ENCODE results near the gene CA5A.
"Not testable (repeated sequence)": the region's sequence is repeated elsewhere in the genome, so short reads cannot be mapped to it uniquely, and the experiment has no call there.

Gene CA5A

GRCh38 chr16:87936375-87937230 lies at the start of gene CA5A:
CA5A (minus strand) TSS chr16:87936529; CDS start chr16:87936450, 79 bp downstream.
- TF ChIP-seq FOXP2 (optimal IDR thresholded peaks at IDR 0.05; ENCODE audit: control extremely low read depth, extremely low read length, insufficient read depth) (no peak), POLR2AphosphoS5 (IDR thresholded peaks at IDR 0.05; ENCODE audit: borderline replicate concordance, low read depth, low read length) (no peak), EZH2 (IDR thresholded peaks at IDR 0.05) (no peak)
- Histone ChIP-seq H3K36me3 (ENCODE audit: insufficient read depth, low read length) (no peaks in the 10 kb centered on the region), H3K27ac (no peak within 1 kb of the TSS), H3K9ac (ENCODE audit: insufficient read length) (no peak within 1 kb of the TSS), H3K9me3 (ENCODE audit: low read depth, low read length) (no peaks in the 10 kb centered on the region), H3K4me3 (no peak within 1 kb of the TSS)
- DNase-seq (ENCODE audit: low read depth, low spot score) = no peak

GRCh38 chr16:87985493-87985892 lies 49.2 kb upstream of the CA5A start:
- not testable (repeated sequence) for H3K27ac ChIP-seq

GRCh38 chr16:87984632-87985267 lies 48.4 kb upstream of the CA5A start:
- Histone ChIP-seq H3K4me3 (no peak overlapping the region), H3K9me3 (ENCODE audit: low read depth, low read length) (no peaks in the 10 kb centered on the region), H3K9ac (ENCODE audit: insufficient read length) (no peak overlapping the region), H3K36me3 (ENCODE audit: insufficient read depth, low read length) (no peaks in the 10 kb centered on the region; the same call in 1 of the 2 replicates), H3K27ac (no peak overlapping the region)
- DNase-seq (ENCODE audit: low read depth, low spot score) = no peak
- TF ChIP-seq POLR2AphosphoS5 (IDR thresholded peaks at IDR 0.05; ENCODE audit: borderline replicate concordance, low read depth, low read length) (no peak), EZH2 (IDR thresholded peaks at IDR 0.05) (no peak), FOXP2 (optimal IDR thresholded peaks at IDR 0.05; ENCODE audit: control extremely low read depth, extremely low read length, insufficient read depth) (no peak)

More at GRCh38 chr16:87985493-87985892, 49.2 kb upstream of the CA5A start:
- H3K9ac ChIP-seq (ENCODE audit: insufficient read length); H3K36me3 ChIP-seq (ENCODE audit: insufficient read depth, low read length); H3K9me3 ChIP-seq (ENCODE audit: low read depth, low read length); DNase-seq (ENCODE audit: low read depth, low spot score); H3K4me3 ChIP-seq: not testable (repeated sequence)

- not testable (repeated sequence) for DNase-seq (ENCODE audit: low read depth, low spot score); H3K4me3 ChIP-seq; H3K9ac ChIP-seq (ENCODE audit: insufficient read length); H3K9me3 ChIP-seq (ENCODE audit: low read depth, low read length); H3K27ac ChIP-seq; H3K36me3 ChIP-seq (ENCODE audit: insufficient read depth, low read length)
These were observed 47.9 kb upstream of the CA5A start for GRCh38 chr16:87984180-87984579.

GRCh38 chr16:87983737-87984097 lies 47.4 kb upstream of the CA5A start:
- not testable (repeated sequence) for H3K9me3 ChIP-seq (ENCODE audit: low read depth, low read length); DNase-seq (ENCODE audit: low read depth, low spot score); H3K9ac ChIP-seq (ENCODE audit: insufficient read length); H3K36me3 ChIP-seq (ENCODE audit: insufficient read depth, low read length); H3K4me3 ChIP-seq; H3K27ac ChIP-seq

GRCh38 chr16:87983072-87983736 lies 46.9 kb upstream of the CA5A start:
- not testable (repeated sequence) for DNase-seq (ENCODE audit: low read depth, low spot score); H3K27ac ChIP-seq; H3K36me3 ChIP-seq (ENCODE audit: insufficient read depth, low read length); H3K9me3 ChIP-seq (ENCODE audit: low read depth, low read length); H3K4me3 ChIP-seq; H3K9ac ChIP-seq (ENCODE audit: insufficient read length)

- no peak overlapping the region for H3K27ac ChIP-seq
- H3K36me3 ChIP-seq (ENCODE audit: insufficient read depth, low read length) = no peaks in the 10 kb centered on the region; the same call in 1 of the 2 replicates
- DNase-seq (ENCODE audit: low read depth, low spot score) = no peak
- no peak overlapping the region for H3K4me3 ChIP-seq
- no peak overlapping the region for H3K9ac ChIP-seq (ENCODE audit: insufficient read length)
- TF ChIP-seq FOXP2 (optimal IDR thresholded peaks at IDR 0.05; ENCODE audit: control extremely low read depth, extremely low read length, insufficient read depth) (no peak), EZH2 (IDR thresholded peaks at IDR 0.05) (no peak)
- H3K9me3 ChIP-seq (ENCODE audit: low read depth, low read length) = no peaks in the 10 kb centered on the region
These were observed 46.3 kb upstream of the CA5A start for GRCh38 chr16:87982581-87983041.

GRCh38 chr16:87981376-87981775 lies 45.0 kb upstream of the CA5A start:
- not testable (repeated sequence) for H3K27ac ChIP-seq; DNase-seq (ENCODE audit: low read depth, low spot score); H3K4me3 ChIP-seq; H3K36me3 ChIP-seq (ENCODE audit: insufficient read depth, low read length); H3K9me3 ChIP-seq (ENCODE audit: low read depth, low read length); H3K9ac ChIP-seq (ENCODE audit: insufficient read length)

- not testable (repeated sequence) for H3K9ac ChIP-seq (ENCODE audit: insufficient read length); H3K36me3 ChIP-seq (ENCODE audit: insufficient read depth, low read length); H3K27ac ChIP-seq; H3K9me3 ChIP-seq (ENCODE audit: low read depth, low read length); H3K4me3 ChIP-seq; DNase-seq (ENCODE audit: low read depth, low spot score)
These were observed 43.7 kb upstream of the CA5A start for GRCh38 chr16:87979911-87980630.
